A549 (cell line): ENCODE results near the gene AMER3. TPM values are rescaled to one million over a fixed set of nuclear protein-coding genes. Genes with fewer than 3 reads are reported as not detected.

Experiments
- ATAC-seq, 2 experiments: fragments of 200-7000 bp in 1 of 2; fragments of >200 bp in 1 of 2; cut with Nextera tagmentation in 1 of 2; cut with Tn5 transposase in 1 of 2; 3 replicates each; pipeline versions ENCODE4 v1.8.0 to v1.9.1; 2018 to 2020; ENCODE audit warnings: mild to moderate bottlenecking in 1 of 2, moderate library complexity in 1 of 2
- CTCF ChIA-PET: fragments of 300-600 bp; sonication (Branson Sonifier 250); formaldehyde crosslinking; extraction: SDS; loops from one replicate; lab custom pipeline; 2021; ENCODE audit warnings: antibody characterized with exemption, inconsistent platforms; lab: Yijun Ruan, JAX
- POLR2A ChIA-PET: fragments of 350-600 bp; formaldehyde crosslinking; extraction: SDS; loops from one replicate; lab custom pipeline; 2021; ENCODE audit warnings: antibody characterized with exemption, inconsistent platforms; lab: Yijun Ruan, JAX
- DNase-seq, 2 experiments: peaks; one replicate each; pipeline versions ENCODE4 v3.0.0 to v3.0.0-alpha.2; 2011 to 2016; ENCODE audit warnings: low read depth in 1 of 2, low spot score in 1 of 2
- FAIRE-seq: peaks from 2 replicates; lab custom pipeline; 2011; peaks lifted over from hg19 to GRCh38; lab: Jason Lieb, UNC
- H3K27ac ChIP-seq, 2 experiments: fragments of >200 bp; sonication (Bioruptor Twin); formaldehyde crosslinking; 3 replicates each; pipeline ENCODE4 v1.5.1; 2016 to 2017
- H3K4me1 ChIP-seq: fragments of >200 bp; sonication (Bioruptor Twin); formaldehyde crosslinking; 3 replicates; pipeline ENCODE4 v1.6.1; 2016
- H3K4me2 ChIP-seq: fragments of >200 bp; sonication (Bioruptor Twin); formaldehyde crosslinking; 3 replicates; pipeline ENCODE4 v1.6.1; 2016
- H3K4me3 ChIP-seq: fragments of >200 bp; sonication (Bioruptor Twin); formaldehyde crosslinking; 3 replicates; pipeline ENCODE4 v1.5.1; 2016
- H3K9me3 ChIP-seq: fragments of >200 bp; sonication (Bioruptor Twin); formaldehyde crosslinking; 3 replicates; pipeline ENCODE4 v1.6.1; 2016
- CBX2 ChIP-seq: fragments of 200-600 bp; sonication (generic); IDR thresholded peaks from 2 replicates; pipeline ENCODE4 v1.6.1; 2016; ENCODE audit warnings: low read depth, mild to moderate bottlenecking, borderline replicate concordance
- CEBPB ChIP-seq, 2 experiments: fragments of >200 bp in 1 of 2; sonication (Bioruptor Twin) in 1 of 2; formaldehyde crosslinking in 1 of 2; IDR thresholded peaks; 2 replicates each; pipeline ENCODE4 v1.6.1; 2012 to 2016
- EHMT2 ChIP-seq: fragments of 200-600 bp; sonication (generic); IDR thresholded peaks from 2 replicates; pipeline ENCODE4 v1.6.1; 2016; ENCODE audit warnings: antibody characterized with exemption, low read depth, mild to moderate bottlenecking, moderate library complexity
- EP300 ChIP-seq, 2 experiments: fragments of >200 bp; sonication (Bioruptor Twin); formaldehyde crosslinking; IDR thresholded peaks; 2 replicates in 1 of 2; 3 replicates in 1 of 2; pipeline ENCODE4 v1.6.1; 2016 to 2017
- ESRRA ChIP-seq: fragments of 150-350 bp; IDR thresholded peaks from 2 replicates; pipeline ENCODE4 v1.6.1; 2014; ENCODE audit warnings: mild to moderate bottlenecking, low read length, borderline replicate concordance
- HDAC2 ChIP-seq: fragments of 200-600 bp; sonication (generic); IDR thresholded peaks from 2 replicates; pipeline ENCODE4 v1.6.1; 2016
- HES2 ChIP-seq: fragments of >200 bp; sonication (Bioruptor Twin); formaldehyde crosslinking; IDR thresholded peaks from 2 replicates; pipeline ENCODE4 v1.6.1; 2016
- HMGXB4 ChIP-seq: fragments of 250-450 bp; sonication (Bioruptor Pico); IDR thresholded peaks from 2 replicates; pipeline ENCODE4 v1.5.0; 2021; ENCODE audit warnings: mild to moderate bottlenecking, moderate library complexity, borderline replicate concordance
- HOXB5 ChIP-seq: fragments of 250-450 bp; sonication (Bioruptor Pico); IDR thresholded peaks from 2 replicates; pipeline ENCODE4 v1.5.0; 2020; ENCODE audit warnings: mild to moderate bottlenecking, moderate library complexity
- MAFK ChIP-seq: fragments of 450-650 bp; IDR thresholded peaks from 2 replicates; pipeline ENCODE4 v1.6.1; 2014; ENCODE audit not compliant: partially characterized antibody
- MAX ChIP-seq: IDR thresholded peaks from 2 replicates; pipeline ENCODE4 v1.6.1; 2012
- MAZ ChIP-seq: fragments of 150-350 bp; IDR thresholded peaks from 2 replicates; pipeline ENCODE4 v1.6.1; 2014; ENCODE audit warnings: antibody characterized with exemption, low read depth, low read length, borderline replicate concordance
- MYC ChIP-seq: IDR thresholded peaks from 2 replicates; pipeline ENCODE4 v1.6.1; 2012; ENCODE audit warnings: mild to moderate bottlenecking, inconsistent platforms, low read length, improper control_type of control experiment, borderline replicate concordance
- NR3C1 ChIP-seq: fragments of >200 bp; sonication (Bioruptor Twin); formaldehyde crosslinking; IDR thresholded peaks from 3 replicates; pipeline ENCODE4 v1.6.1; 2017
- POLR2A ChIP-seq: IDR thresholded peaks from 2 replicates; pipeline ENCODE4 v1.6.1; 2012; ENCODE audit warnings: mild to moderate bottlenecking, low read length
- POLR2AphosphoS2 ChIP-seq: conservative IDR thresholded peaks from 2 replicates; pipeline ENCODE4 v1.6.1; 2012; ENCODE audit warnings: low read length, improper control_type of control experiment, inconsistent platforms
- RAD21 ChIP-seq, 2 experiments: fragments of >200 bp in 1 of 2; sonication (Bioruptor Twin) in 1 of 2; formaldehyde crosslinking in 1 of 2; IDR thresholded peaks in 1 of 2; conservative IDR thresholded peaks in 1 of 2; 2 replicates in 1 of 2; 3 replicates in 1 of 2; pipeline ENCODE4 v1.6.1; 2012 to 2018; ENCODE audit warnings: inconsistent platforms in 1 of 2
- RARB ChIP-seq: fragments of 250-450 bp; sonication (Bioruptor Pico); IDR thresholded peaks from 2 replicates; pipeline ENCODE4 v1.8.0; 2021; ENCODE audit warnings: mild to moderate bottlenecking, moderate library complexity
- REST ChIP-seq: fragments of 200-600 bp; sonication (generic); IDR thresholded peaks from 2 replicates; pipeline ENCODE4 v1.6.1; 2016; ENCODE audit warnings: antibody characterized with exemption, mild to moderate bottlenecking, moderate library complexity
- TFCP2L1 ChIP-seq: fragments of 250-450 bp; sonication (Bioruptor Pico); IDR thresholded peaks from 2 replicates; pipeline ENCODE4 v1.5.0; 2021; ENCODE audit warnings: mild to moderate bottlenecking
- USF2 ChIP-seq: fragments of 450-650 bp; IDR thresholded peaks from 2 replicates; pipeline ENCODE4 v1.6.1; 2014; ENCODE audit warnings: antibody characterized with exemption
- ZFP36 ChIP-seq: fragments of 450-650 bp; IDR thresholded peaks from 2 replicates; pipeline ENCODE4 v1.6.1; 2014; ENCODE audit warnings: borderline replicate concordance; ENCODE audit not compliant: partially characterized antibody
- ZSCAN20 ChIP-seq: fragments of 250-450 bp; sonication (Bioruptor Pico); IDR thresholded peaks from 2 replicates; pipeline ENCODE4 v1.8.0; 2022; ENCODE audit warnings: mild to moderate bottlenecking, moderate library complexity
- WGBS: methylation state at CpG from one replicate; pipeline ENCODE4 v1.1.6; 2017; ENCODE audit errors: missing lambda C conversion rate; 5-methylcytosine and 5-hydroxymethylcytosine counted together
- polyA plus RNA-seq, 4 experiments: library from polyadenylated mRNA; depleted of rRNA in 3 of 4; stranded (reverse); fragments of >200 nt; fragmentation: RNase III in 1 of 4; extraction: RNeasy Plus Mini Kit Qiagen cat#74134 plus additional on column Dnase treatment in 1 of 4; gene quantifications; 2 replicates in 3 of 4; 3 replicates in 1 of 4; pipeline ENCODE4 v1.2.3, GENCODE V29; 2011 to 2017

The AMER3 gene
- polyA plus RNA-seq, 2 of the 4 experiments (the other 2 are of a cell fraction), result not detected

- no peak for DNase-seq
- Histone ChIP-seq H3K4me2 (no peak overlapping the region), H3K4me3 (no peak overlapping the region), H3K9me3 (no peaks in the 10 kb centered on the region), H3K4me1 (no peaks in the 10 kb centered on the region), H3K27ac (no peak overlapping the region)
- TF ChIP-seq ZFP36, result no peak
- TF ChIP-seq RARB (CRISPR knock-in tag), result no peak
- ChIA-PET CTCF (interaction anchor here (1.0 to 4.2 kb wide), 3 partner anchors 12 to 195 kb away, joined by 4 to 18 read pairs (median 5); no protein-coding TSS in a partner anchor), POLR2A (no interaction called here)
- ATAC-seq, result no peak
- WGBS, result 49% methylated on average over 11 of the region's 12 CpGs
- no peak for FAIRE-seq
Measured at GRCh38 chr2:130785466-130786055, 30.2 kb downstream of the AMER3 start.

- Histone ChIP-seq H3K27ac (no peak overlapping the region), H3K4me3 (no peak overlapping the region), H3K4me2 (no peak overlapping the region), H3K4me1 (no peaks in the 10 kb centered on the region)
- FAIRE-seq, result no peak
- POLR2A ChIA-PET, result no interaction called here
- CTCF ChIA-PET, result interaction anchor here (1.0 to 4.2 kb wide), 2 partner anchors 11 to 194 kb away, joined by 5 to 18 read pairs; no protein-coding TSS in a partner anchor
- TF ChIP-seq USF2 (no peak), MAZ (no peak), RAD21 (conservative IDR thresholded peaks at IDR 0.05 in 1 of 2, IDR thresholded peaks at IDR 0.05 in 1 of 2) (no peak), CEBPB (IDR thresholded peaks at IDR 0.05) (no peak), ZSCAN20 (CRISPR knock-in tag) (no peak), TFCP2L1 (CRISPR knock-in tag) (no peak), MAX (no peak), HDAC2 (no peak), EP300 (IDR thresholded peaks at IDR 0.05) (no peak), REST (no peak)
- TF ChIP-seq, all 56 proteins: peak for 0
- DNase-seq (no peak), ATAC-seq (no peak)
- H3K9me3 ChIP-seq, result no peaks in the 10 kb centered on the region
- 50% methylated on average over 6 of the region's 6 CpGs for WGBS
Measured at GRCh38 chr2:130786076-130786475, 30.7 kb downstream of the AMER3 start.

GRCh38 chr2:130787841-130788240 is 32.5 kb downstream of the AMER3 start:
- no peak for DNase-seq
- H3K4me1 ChIP-seq, result no peaks in the 10 kb centered on the region
- H3K27ac ChIP-seq, result no peak overlapping the region
- H3K4me2 ChIP-seq, result no peak overlapping the region
- WGBS, result 58% methylated on average over 17 of the region's 17 CpGs
- no peak for ATAC-seq
- no peak for TF ChIP-seq CBX2
- TF ChIP-seq, all 56 proteins: peak for 0
- CTCF ChIA-PET, result interaction anchor here (4.2 kb wide), 1 partner anchor 9 kb away, joined by 18 read pairs; no protein-coding TSS in a partner anchor
- POLR2A ChIA-PET, result no interaction called here
- FAIRE-seq, result no peak
- Histone ChIP-seq H3K9me3 (no peaks in the 10 kb centered on the region), H3K4me3 (no peak overlapping the region)

- DNase-seq, result no peak
- H3K9me3 ChIP-seq, result no peaks in the 10 kb centered on the region
- H3K27ac ChIP-seq, result no peak overlapping the region
- WGBS, result 52% methylated on average over 2 of the region's 2 CpGs
- no peak for ATAC-seq
- POLR2A ChIA-PET, result no interaction called here
- H3K4me1 ChIP-seq, result no peaks in the 10 kb centered on the region
- H3K4me2 ChIP-seq, result no peak overlapping the region
- H3K4me3 ChIP-seq, result no peak overlapping the region
- CTCF ChIA-PET, result interaction anchor here (1.2 to 2.7 kb wide), 4 partner anchors 14 to 130 kb away, joined by 3 to 13 read pairs (median 4); no protein-coding TSS in a partner anchor
- no peak for FAIRE-seq
- TF ChIP-seq CEBPB (IDR thresholded peaks at IDR 0.05), result no peak
- no peak for TF ChIP-seq HES2
- TF ChIP-seq POLR2A, result no peak
- no peak for TF ChIP-seq ZSCAN20 (CRISPR knock-in tag)
- no peak for TF ChIP-seq MAFK
- no peak for TF ChIP-seq ESRRA
- TF ChIP-seq NR3C1, result no peak
- no peak for TF ChIP-seq MYC
- no peak for TF ChIP-seq EHMT2
- no peak for TF ChIP-seq MAZ
- TF ChIP-seq TFCP2L1 (CRISPR knock-in tag), result no peak
- TF ChIP-seq POLR2AphosphoS2, result no peak
- no peak for TF ChIP-seq HMGXB4 (CRISPR knock-in tag)
- no peak for TF ChIP-seq HOXB5
Measured at GRCh38 chr2:130790312-130790711, 35.0 kb downstream of the AMER3 start.
